Testis (tissue), 3 donors: ENCODE measurements around the gene ZNF771. TPM values are rescaled to one million over a fixed set of nuclear protein-coding genes. Genes with fewer than 3 reads are reported as not detected.
A peak's percentile ranks its signal among the peaks of the same experiment; 100 is the strongest.

Experiments used
- DNase-seq: peaks from one replicate; pipeline ENCODE4 v3.0.0-alpha.2; 2019
- H3K27ac ChIP-seq, 2 donors: fragments of 200-600 bp; sonication (generic); one replicate each; pipeline ENCODE4 v1.5.1; 2019
- H3K27me3 ChIP-seq: fragments of 200-600 bp; sonication (generic); one replicate; pipeline ENCODE4 v1.5.1; 2019
- H3K36me3 ChIP-seq: fragments of 200-600 bp; sonication (generic); one replicate; pipeline ENCODE4 v1.5.1; 2017; ENCODE audit warnings: low read depth; ENCODE audit errors: missing control alignments
- H3K4me1 ChIP-seq: fragments of 200-600 bp; sonication (generic); one replicate; pipeline ENCODE4 v1.5.1; 2019
- H3K4me3 ChIP-seq, 2 donors: fragments of 200-600 bp; sonication (generic); one replicate each; pipeline ENCODE4 v1.5.1; 2017 to 2019
- H3K9me3 ChIP-seq: fragments of 200-600 bp; sonication (generic); one replicate; pipeline ENCODE4 v1.5.1; 2017
- CTCF ChIP-seq, 3 experiments: fragments of 450-650 bp in 2 of 3; fragments of 200-600 bp in 1 of 3; sonication (generic) in 1 of 3; IDR thresholded peaks; one replicate each; pipeline ENCODE4 v1.5.1; 2016 to 2019; ENCODE audit warnings: antibody characterized with exemption in 3 of 3, mild to moderate bottlenecking in 2 of 3, moderate library complexity in 1 of 3
- POLR2A ChIP-seq: fragments of 450-650 bp; IDR thresholded peaks from one replicate; pipeline ENCODE4 v1.6.1; 2017; ENCODE audit warnings: antibody characterized with exemption, mild to moderate bottlenecking, moderate library complexity
- WGBS, 2 donors: methylation state at CpG; one replicate each; pipeline ENCODE4 v1.1.5; 2018; 5-methylcytosine and 5-hydroxymethylcytosine counted together
- intact Hi-C: fragments of 100-400 bp; cut with DNase I; formaldehyde crosslinking; loops from one replicate; pipeline ENCODE4 v1.15.1; 2023; ENCODE audit warnings: low total_unique reads
- polyA plus RNA-seq: library from polyadenylated mRNA; stranded (reverse); fragments of 350-450 nt; fragmentation: Illumina TruSeq; extraction: RNeasy Lipid Tissue Mini Kit (QIAGEN cat#74804); gene quantifications from one replicate; pipeline ENCODE4 v1.2.3, GENCODE V29; 2014; ENCODE audit warnings: low read depth, low replicate concordance; ENCODE audit not compliant: insufficient read depth
- total RNA-seq, 2 donors: library from RNA; depleted of rRNA; stranded (reverse); fragments of >200 nt; gene quantifications; one replicate each; pipeline ENCODE4 v1.2.3, GENCODE V29; 2016

ZNF771 gene
- total and polyA plus RNA-seq, 3 donors from 2014 or later, result 3.0 to 37.2 (median 35.6) TPM

- intact Hi-C loops, result no loop called here
- no peak for DNase-seq
Observed at GRCh38 chr16:30418350-30419181, 11.2 kb downstream of the ZNF771 start.

GRCh38 chr16:30421010-30421409, 13.6 kb downstream of the ZNF771 start:
- no peaks in the 10 kb centered on the region for H3K36me3 ChIP-seq
- 82% methylated on average over 5 of the region's 5 CpGs for WGBS, 2 donors
- no peaks in the 10 kb centered on the region for H3K27me3 ChIP-seq
- TF ChIP-seq CTCF (IDR thresholded peaks at IDR 0.05) (no peak), POLR2A (no peak)
- no peak for DNase-seq
- intact Hi-C loops, result no loop called here
- H3K9me3 ChIP-seq, result no peaks in the 10 kb centered on the region
- H3K4me1 ChIP-seq, result no peaks in the 10 kb centered on the region
- no peak overlapping the region for H3K27ac ChIP-seq
- H3K4me3 ChIP-seq, result no peak overlapping the region

More at GRCh38 chr16:30418350-30419181, 11.2 kb downstream of the ZNF771 start:
- TF ChIP-seq CTCF (IDR thresholded peaks at IDR 0.05), result no peak
- no peak for TF ChIP-seq POLR2A
- no peaks in the 10 kb centered on the region for H3K9me3 ChIP-seq
- 62 to 73% methylated on average over 21 to 31 of the region's 31 CpGs for WGBS, 2 donors
- H3K36me3 ChIP-seq, result no peaks in the 10 kb centered on the region
- no peaks in the 10 kb centered on the region for H3K27me3 ChIP-seq
- H3K27ac ChIP-seq, result peak overlapping the region; percentile 82 to 90
- peaks cover 9% of the 10 kb centered on the region for H3K4me1 ChIP-seq
- peak overlapping the region; percentile 55 to 63 for H3K4me3 ChIP-seq

- TF ChIP-seq CTCF (IDR thresholded peaks at IDR 0.05) (no peak), POLR2A (no peak)
- WGBS, 2 donors, result 81 to 85% methylated on average over 4 of the region's 4 CpGs
- H3K27me3 ChIP-seq, result no peaks in the 10 kb centered on the region
- no peaks in the 10 kb centered on the region for H3K9me3 ChIP-seq
- no peak overlapping the region for H3K27ac ChIP-seq
- no peak for DNase-seq
- H3K4me1 ChIP-seq, result peaks cover 12% of the 10 kb centered on the region
- H3K36me3 ChIP-seq, result no peaks in the 10 kb centered on the region
- H3K4me3 ChIP-seq, result no peak overlapping the region
- intact Hi-C loops, result no loop called here
Observed at GRCh38 chr16:30428055-30428454, 20.6 kb downstream of the ZNF771 start.

DNA sequence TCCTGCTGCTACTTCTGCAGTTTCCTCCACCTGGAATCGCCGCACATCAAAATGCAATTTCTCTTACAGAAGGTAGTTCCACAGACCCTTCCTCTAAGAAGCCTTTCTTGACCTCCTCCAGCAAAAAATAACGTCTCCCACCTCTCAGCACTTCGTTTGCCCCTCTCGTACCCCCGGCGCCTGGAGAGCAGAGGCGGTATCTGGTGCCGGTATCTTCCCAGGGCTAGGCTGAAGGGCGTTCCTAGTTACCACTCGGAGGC, 21.9 kb downstream of the ZNF771 start:
- no peaks in the 10 kb centered on the region for H3K36me3 ChIP-seq
- intact Hi-C loops, result no loop called here
- peak overlapping the region; percentile 48 to 75 for H3K27ac ChIP-seq
- no peak for DNase-seq
- H3K9me3 ChIP-seq, result no peaks in the 10 kb centered on the region
- H3K27me3 ChIP-seq, result no peaks in the 10 kb centered on the region
- 1% methylated on average over 9 to 11 of the region's 11 CpGs for WGBS, 2 donors
- no peak for TF ChIP-seq POLR2A
- no peak for TF ChIP-seq CTCF (IDR thresholded peaks at IDR 0.05)
- peaks cover 12% of the 10 kb centered on the region for H3K4me1 ChIP-seq
- H3K4me3 ChIP-seq, result peak overlapping the region; percentile 63 to 71
